ENCODE measurements around the gene BTG2.

- TF ChIP-seq, protein P1, sequence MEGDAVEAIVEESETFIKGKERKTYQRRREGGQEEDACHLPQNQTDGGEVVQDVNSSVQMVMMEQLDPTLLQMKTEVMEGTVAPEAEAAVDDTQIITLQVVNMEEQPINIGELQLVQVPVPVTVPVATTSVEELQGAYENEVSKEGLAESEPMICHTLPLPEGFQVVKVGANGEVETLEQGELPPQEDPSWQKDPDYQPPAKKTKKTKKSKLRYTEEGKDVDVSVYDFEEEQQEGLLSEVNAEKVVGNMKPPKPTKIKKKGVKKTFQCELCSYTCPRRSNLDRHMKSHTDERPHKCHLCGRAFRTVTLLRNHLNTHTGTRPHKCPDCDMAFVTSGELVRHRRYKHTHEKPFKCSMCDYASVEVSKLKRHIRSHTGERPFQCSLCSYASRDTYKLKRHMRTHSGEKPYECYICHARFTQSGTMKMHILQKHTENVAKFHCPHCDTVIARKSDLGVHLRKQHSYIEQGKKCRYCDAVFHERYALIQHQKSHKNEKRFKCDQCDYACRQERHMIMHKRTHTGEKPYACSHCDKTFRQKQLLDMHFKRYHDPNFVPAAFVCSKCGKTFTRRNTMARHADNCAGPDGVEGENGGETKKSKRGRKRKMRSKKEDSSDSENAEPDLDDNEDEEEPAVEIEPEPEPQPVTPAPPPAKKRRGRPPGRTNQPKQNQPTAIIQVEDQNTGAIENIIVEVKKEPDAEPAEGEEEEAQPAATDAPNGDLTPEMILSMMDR (conservative IDR thresholded peaks at IDR 0.05 in 1 of 2, IDR thresholded peaks at IDR 0.05 in 1 of 2; ENCODE audit: low read depth in 1 of 2, low read length in 2 of 2): peak; percentile 93 to 96
- no peak for TF ChIP-seq EZH2 (IDR thresholded peaks at IDR 0.05; ENCODE audit: low read length, missing control alignments)
These were observed 37.9 kb upstream of the BTG2 start for GRCh38 chr1:203267347-203267846.
